Measurements from ENCODE around the gene GMPR2.

DNA sequence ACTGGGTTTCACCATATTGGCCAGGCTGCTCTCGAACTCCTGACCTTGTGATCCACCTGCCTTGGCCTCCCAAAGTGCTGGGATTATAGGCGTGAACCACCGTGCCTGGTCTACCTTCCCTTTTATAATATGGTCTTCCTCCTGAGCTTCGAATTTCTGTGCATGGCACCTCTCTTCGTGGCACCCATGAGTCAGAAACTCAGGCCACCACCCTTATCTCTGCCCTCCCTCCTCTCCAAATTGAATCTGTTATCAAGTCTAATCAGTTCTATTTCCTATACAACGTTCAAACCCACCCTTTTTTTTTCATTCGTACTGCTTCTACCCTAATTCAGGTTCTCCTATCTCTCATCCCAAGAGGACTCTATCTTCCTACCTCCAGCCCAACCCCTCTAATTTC, 14.7 kb downstream of the GMPR2 start:
- TF ChIP-seq CEBPB (IDR thresholded peaks at IDR 0.05) (no peak), EP300 (IDR thresholded peaks at IDR 0.05; ENCODE audit: borderline replicate concordance) (no peak), EGR1 (IDR thresholded peaks at IDR 0.05) (no peak), ZBTB7A (IDR thresholded peaks at IDR 0.05; ENCODE audit: low read depth) (no peak), FOXM1 (IDR thresholded peaks at IDR 0.05; ENCODE audit: borderline replicate concordance, low read depth) (no peak), TAF1 (IDR thresholded peaks at IDR 0.05; ENCODE audit: low read depth) (no peak), MAX (IDR thresholded peaks at IDR 0.05) (no peak), CREB1 (IDR thresholded peaks at IDR 0.05; ENCODE audit: low read depth) (no peak), NFIC (IDR thresholded peaks at IDR 0.05) (no peak)
- TF ChIP-seq, protein P1, sequence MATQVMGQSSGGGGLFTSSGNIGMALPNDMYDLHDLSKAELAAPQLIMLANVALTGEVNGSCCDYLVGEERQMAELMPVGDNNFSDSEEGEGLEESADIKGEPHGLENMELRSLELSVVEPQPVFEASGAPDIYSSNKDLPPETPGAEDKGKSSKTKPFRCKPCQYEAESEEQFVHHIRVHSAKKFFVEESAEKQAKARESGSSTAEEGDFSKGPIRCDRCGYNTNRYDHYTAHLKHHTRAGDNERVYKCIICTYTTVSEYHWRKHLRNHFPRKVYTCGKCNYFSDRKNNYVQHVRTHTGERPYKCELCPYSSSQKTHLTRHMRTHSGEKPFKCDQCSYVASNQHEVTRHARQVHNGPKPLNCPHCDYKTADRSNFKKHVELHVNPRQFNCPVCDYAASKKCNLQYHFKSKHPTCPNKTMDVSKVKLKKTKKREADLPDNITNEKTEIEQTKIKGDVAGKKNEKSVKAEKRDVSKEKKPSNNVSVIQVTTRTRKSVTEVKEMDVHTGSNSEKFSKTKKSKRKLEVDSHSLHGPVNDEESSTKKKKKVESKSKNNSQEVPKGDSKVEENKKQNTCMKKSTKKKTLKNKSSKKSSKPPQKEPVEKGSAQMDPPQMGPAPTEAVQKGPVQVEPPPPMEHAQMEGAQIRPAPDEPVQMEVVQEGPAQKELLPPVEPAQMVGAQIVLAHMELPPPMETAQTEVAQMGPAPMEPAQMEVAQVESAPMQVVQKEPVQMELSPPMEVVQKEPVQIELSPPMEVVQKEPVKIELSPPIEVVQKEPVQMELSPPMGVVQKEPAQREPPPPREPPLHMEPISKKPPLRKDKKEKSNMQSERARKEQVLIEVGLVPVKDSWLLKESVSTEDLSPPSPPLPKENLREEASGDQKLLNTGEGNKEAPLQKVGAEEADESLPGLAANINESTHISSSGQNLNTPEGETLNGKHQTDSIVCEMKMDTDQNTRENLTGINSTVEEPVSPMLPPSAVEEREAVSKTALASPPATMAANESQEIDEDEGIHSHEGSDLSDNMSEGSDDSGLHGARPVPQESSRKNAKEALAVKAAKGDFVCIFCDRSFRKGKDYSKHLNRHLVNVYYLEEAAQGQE (IDR thresholded peaks at IDR 0.05; ENCODE audit: low read depth) = no peak
